ENCODE measurements around the gene SPATA1.
"Not testable (repeated sequence)": the region's sequence is repeated elsewhere in the genome, so short reads cannot be mapped to it uniquely, and the experiment has no call there.

SPATA1 gene

DNA sequence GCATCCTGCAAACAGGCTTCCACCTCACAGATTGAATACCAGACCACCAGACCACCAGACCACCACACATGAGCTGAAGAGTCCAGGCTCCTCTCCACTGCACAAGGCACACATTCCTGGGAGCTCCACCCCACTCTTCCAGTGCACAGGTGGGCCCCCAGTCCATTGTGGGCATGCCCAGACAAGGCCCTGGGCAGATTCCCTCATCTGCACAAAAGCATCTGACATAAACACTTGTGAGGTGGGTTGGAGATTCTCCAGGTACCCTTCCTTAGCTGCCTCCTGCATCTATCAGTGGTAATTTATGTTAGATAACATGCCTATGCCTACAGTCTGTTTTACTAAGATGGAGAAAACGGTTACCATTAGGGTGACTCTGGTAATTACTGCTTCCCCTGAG, 79.6 kb downstream of the SPATA1 start:
- no peak for DNase-seq (ENCODE audit: low read depth)
- no peak overlapping the region for H3K4me3 ChIP-seq (ENCODE audit: low read depth, low read length)
- TF ChIP-seq CTCF (IDR thresholded peaks at IDR 0.05; ENCODE audit: control insufficient read depth, extremely low read depth, insufficient read depth) = no peak

- TF ChIP-seq CTCF (IDR thresholded peaks at IDR 0.05; ENCODE audit: control insufficient read depth, extremely low read depth, insufficient read depth) = no peak
- DNase-seq (ENCODE audit: low read depth) = no peak
- no peak overlapping the region for H3K4me3 ChIP-seq (ENCODE audit: low read depth, low read length)
Observed at GRCh38 chr1:84587099-84587498, 80.9 kb downstream of the SPATA1 start.

- DNase-seq (ENCODE audit: low read depth); H3K4me3 ChIP-seq (ENCODE audit: low read depth, low read length): not testable (repeated sequence)
Observed at GRCh38 chr1:84594959-84595358, 88.8 kb downstream of the SPATA1 start.

- DNase-seq (ENCODE audit: low read depth) = no peak
- TF ChIP-seq CTCF (IDR thresholded peaks at IDR 0.05; ENCODE audit: control insufficient read depth, extremely low read depth, insufficient read depth) = no peak
- no peak overlapping the region for H3K4me3 ChIP-seq (ENCODE audit: low read depth, low read length)
Observed at GRCh38 chr1:84597011-84597410, 90.8 kb downstream of the SPATA1 start.

- DNase-seq (ENCODE audit: low read depth) = no peak
- H3K4me3 ChIP-seq (ENCODE audit: low read depth, low read length) = no peak overlapping the region
- TF ChIP-seq CTCF (IDR thresholded peaks at IDR 0.05; ENCODE audit: control insufficient read depth, extremely low read depth, insufficient read depth) = no peak
Observed at GRCh38 chr1:84598418-84598817, 92.2 kb downstream of the SPATA1 start.

- no peak for DNase-seq (ENCODE audit: low read depth)
- no peak overlapping the region for H3K4me3 ChIP-seq (ENCODE audit: low read depth, low read length)
- TF ChIP-seq CTCF (IDR thresholded peaks at IDR 0.05; ENCODE audit: control insufficient read depth, extremely low read depth, insufficient read depth) = no peak
Observed at GRCh38 chr1:84598846-84599741, 92.9 kb downstream of the SPATA1 start.

DNA sequence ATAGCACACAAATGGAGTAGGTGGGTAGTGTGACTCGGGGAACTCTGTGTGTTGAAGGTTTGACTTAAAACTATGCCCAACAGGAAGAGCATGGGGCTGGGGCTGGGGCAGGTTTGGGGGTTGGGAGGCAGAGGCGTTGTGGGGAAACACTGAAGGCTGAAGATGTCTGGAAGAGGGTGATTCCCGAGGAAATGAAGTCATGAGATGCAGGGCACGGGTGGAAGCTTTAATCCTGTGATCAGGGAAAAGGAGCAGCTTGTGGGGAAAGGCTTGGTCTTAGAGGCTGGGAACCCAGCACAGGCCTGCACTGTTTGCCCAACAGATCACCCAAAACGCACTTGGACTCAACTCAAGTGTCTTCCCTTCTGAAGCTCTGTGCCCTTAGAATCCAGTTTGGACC, 94.6 kb downstream of the SPATA1 start:
- no peak for DNase-seq (ENCODE audit: low read depth)
- H3K4me3 ChIP-seq (ENCODE audit: low read depth, low read length) = no peak overlapping the region
- TF ChIP-seq CTCF (IDR thresholded peaks at IDR 0.05; ENCODE audit: control insufficient read depth, extremely low read depth, insufficient read depth) = no peak
